Vagina (tissue), 2 donors: ENCODE data around the gene CACNA2D1.

Experiments used
- POLR2A ChIP-seq, 2 donors: fragments of 450-650 bp; IDR thresholded peaks; one replicate each; pipeline ENCODE4 v1.6.1; 2017; ENCODE audit warnings: antibody characterized with exemption in 2 of 2, mild to moderate bottlenecking in 2 of 2, moderate library complexity in 2 of 2
- POLR2AphosphoS5 ChIP-seq, 2 donors: sonication (generic); formaldehyde crosslinking; IDR thresholded peaks; one replicate each; pipeline ENCODE4 v1.9.0; 2017; ENCODE audit warnings: antibody characterized with exemption in 2 of 2, mild to moderate bottlenecking in 2 of 2, low read depth in 1 of 2; ENCODE audit not compliant: insufficient read depth in 1 of 2
- TF ChIP-seq, protein P1 (sequence below), 3 experiments: fragments of 450-650 bp in 2 of 3; fragments of 200-600 bp in 1 of 3; sonication (generic) in 1 of 3; IDR thresholded peaks; one replicate each; pipeline ENCODE4 v1.5.1; 2017 to 2019; ENCODE audit warnings: antibody characterized with exemption in 3 of 3, mild to moderate bottlenecking in 2 of 3, moderate library complexity in 2 of 3

DNA sequence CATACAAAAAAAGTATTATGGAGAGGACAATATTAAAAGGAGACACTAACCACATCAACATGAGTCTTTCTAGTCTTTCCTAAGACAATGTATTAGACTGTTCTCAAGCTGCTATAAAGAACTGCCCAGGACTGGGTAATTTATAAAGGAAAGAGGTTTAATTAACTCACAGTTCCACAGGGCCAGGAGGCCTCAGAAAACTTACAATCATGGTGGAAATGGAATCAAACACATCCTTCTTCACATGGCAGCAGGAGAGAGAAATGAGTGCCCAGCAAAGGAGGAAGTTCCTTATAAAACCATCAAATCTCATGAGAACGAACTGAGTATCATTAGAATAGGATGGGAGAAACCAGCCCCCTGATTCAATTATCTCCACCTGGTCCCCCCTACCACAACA is 25.7 kb downstream of the CACNA2D1 start:
- no peak for TF ChIP-seq POLR2A (IDR thresholded peaks at IDR 0.05)
- TF ChIP-seq, protein P1, sequence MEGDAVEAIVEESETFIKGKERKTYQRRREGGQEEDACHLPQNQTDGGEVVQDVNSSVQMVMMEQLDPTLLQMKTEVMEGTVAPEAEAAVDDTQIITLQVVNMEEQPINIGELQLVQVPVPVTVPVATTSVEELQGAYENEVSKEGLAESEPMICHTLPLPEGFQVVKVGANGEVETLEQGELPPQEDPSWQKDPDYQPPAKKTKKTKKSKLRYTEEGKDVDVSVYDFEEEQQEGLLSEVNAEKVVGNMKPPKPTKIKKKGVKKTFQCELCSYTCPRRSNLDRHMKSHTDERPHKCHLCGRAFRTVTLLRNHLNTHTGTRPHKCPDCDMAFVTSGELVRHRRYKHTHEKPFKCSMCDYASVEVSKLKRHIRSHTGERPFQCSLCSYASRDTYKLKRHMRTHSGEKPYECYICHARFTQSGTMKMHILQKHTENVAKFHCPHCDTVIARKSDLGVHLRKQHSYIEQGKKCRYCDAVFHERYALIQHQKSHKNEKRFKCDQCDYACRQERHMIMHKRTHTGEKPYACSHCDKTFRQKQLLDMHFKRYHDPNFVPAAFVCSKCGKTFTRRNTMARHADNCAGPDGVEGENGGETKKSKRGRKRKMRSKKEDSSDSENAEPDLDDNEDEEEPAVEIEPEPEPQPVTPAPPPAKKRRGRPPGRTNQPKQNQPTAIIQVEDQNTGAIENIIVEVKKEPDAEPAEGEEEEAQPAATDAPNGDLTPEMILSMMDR (IDR thresholded peaks at IDR 0.05) = no peak
- TF ChIP-seq POLR2AphosphoS5 (IDR thresholded peaks at IDR 0.05; ENCODE audit: insufficient read depth in 1 of 2, low read depth in 1 of 2) = no peak
